Keratinocyte (primary cell): ENCODE data around the gene SULT2B1. TPM values are rescaled to one million over a fixed set of nuclear protein-coding genes. Genes with fewer than 3 reads are reported as not detected.

Experiments used
- DNase-seq: peaks from one replicate; pipeline ENCODE4 v3.0.0-alpha.2; 2011; ENCODE audit warnings: low read depth, missing footprints, low spot score
- FAIRE-seq: peaks from 2 replicates; lab custom pipeline; 2011; peaks lifted over from hg19 to GRCh38; lab: Jason Lieb, UNC
- H2AFZ ChIP-seq: 2 replicates; pipeline ENCODE4 v1.6.0; 2012; ENCODE audit warnings: low read length, control low read depth, inconsistent platforms; ENCODE audit not compliant: control insufficient read depth
- H3K27ac ChIP-seq: 2 replicates; pipeline ENCODE4 v1.5.1; 2011; ENCODE audit warnings: low read length; ENCODE audit not compliant: control insufficient read depth, insufficient read depth
- H3K27me3 ChIP-seq: 3 replicates; pipeline ENCODE4 v1.6.0; 2011; ENCODE audit warnings: low read length; ENCODE audit not compliant: control insufficient read depth, insufficient read depth; ENCODE audit errors: extremely low read depth
- H3K36me3 ChIP-seq, 2 experiments: 2 replicates in 1 of 2; 3 replicates in 1 of 2; pipeline ENCODE4 v1.5.1; 2011; ENCODE audit warnings: low read length in 2 of 2, mild to moderate bottlenecking in 1 of 2; ENCODE audit not compliant: control insufficient read depth in 2 of 2, insufficient read depth in 2 of 2; ENCODE audit errors: extremely low read depth in 1 of 2
- H3K4me1 ChIP-seq: 3 replicates; pipeline ENCODE4 v1.5.1; 2011; ENCODE audit warnings: low read length; ENCODE audit not compliant: control insufficient read depth, insufficient read depth; ENCODE audit errors: extremely low read depth
- H3K4me2 ChIP-seq: 3 replicates; pipeline ENCODE4 v1.6.0; 2011; ENCODE audit warnings: low read depth, low read length; ENCODE audit not compliant: control insufficient read depth, insufficient read depth; ENCODE audit errors: extremely low read depth
- H3K4me3 ChIP-seq, 3 experiments: fragments of 200-600 bp in 1 of 3; sonication (generic) in 1 of 3; 2 replicates in 2 of 3; 3 replicates in 1 of 3; pipeline ENCODE4 v1.5.1; 2011 to 2016; ENCODE audit warnings: low read length in 3 of 3, mild to moderate bottlenecking in 3 of 3, control low read depth in 2 of 3, inconsistent platforms in 1 of 3, low read depth in 1 of 3, mixed read lengths in 1 of 3, mixed run types in 1 of 3, moderate library complexity in 1 of 3; ENCODE audit not compliant: control insufficient read depth in 2 of 3, insufficient read depth in 2 of 3; ENCODE audit errors: extremely low read depth in 1 of 3
- H3K79me2 ChIP-seq: 2 replicates; pipeline ENCODE4 v1.6.0; 2012; ENCODE audit warnings: low read length; ENCODE audit not compliant: control insufficient read depth, insufficient read depth
- H3K9ac ChIP-seq: 3 replicates; pipeline ENCODE4 v1.6.0; 2011; ENCODE audit warnings: low read length; ENCODE audit not compliant: control insufficient read depth, insufficient read depth; ENCODE audit errors: extremely low read depth
- H3K9me1 ChIP-seq: 3 replicates; pipeline ENCODE4 v1.6.0; 2011; ENCODE audit warnings: low read length; ENCODE audit not compliant: control insufficient read depth, insufficient read depth; ENCODE audit errors: extremely low read depth
- H3K9me3 ChIP-seq: 2 replicates; pipeline ENCODE4 v1.5.1; 2012; ENCODE audit warnings: low read depth, low read length; ENCODE audit not compliant: control insufficient read depth
- H4K20me1 ChIP-seq: 3 replicates; pipeline ENCODE4 v1.6.0; 2011; ENCODE audit warnings: low read length; ENCODE audit not compliant: control insufficient read depth, insufficient read depth; ENCODE audit errors: extremely low read depth
- CTCF ChIP-seq, 3 experiments: IDR thresholded peaks in 1 of 3; conservative IDR thresholded peaks in 1 of 3; optimal IDR thresholded peaks in 1 of 3; 2 replicates in 2 of 3; 3 replicates in 1 of 3; pipeline versions ENCODE3 to v1.5.1; 2011; ENCODE audit warnings: low read length in 3 of 3, mild to moderate bottlenecking in 3 of 3, moderate library complexity in 2 of 3, control low read depth in 1 of 3, inconsistent platforms in 1 of 3; ENCODE audit not compliant: insufficient read depth in 2 of 3; ENCODE audit errors: extremely low read depth in 1 of 3
- EZH2 ChIP-seq: IDR thresholded peaks from one replicate; pipeline ENCODE4 v1.6.1; 2012; ENCODE audit warnings: inconsistent platforms, mild to moderate bottlenecking, low read length, moderate library complexity
- dilution Hi-C: fragments of 300-500 bp; cut with MboI; formaldehyde crosslinking; loops from one replicate; pipeline ENCODE4 v1.7.0; 2020; ENCODE audit warnings: low sequenced_read_pairs; ENCODE audit not compliant: extremely low pct_ligation_motif_present
- polyA plus RNA-seq, 5 experiments: library from polyadenylated mRNA; depleted of rRNA in 3 of 5; stranded (reverse) in 3 of 5; stranded (forward) in 1 of 5; unstranded in 1 of 5; fragments of >200 nt; gene quantifications; 1 replicate in 1 of 5; 2 replicates in 3 of 5; 3 replicates in 1 of 5; pipeline versions ENCODE4 v1.2.1 to v1.2.3, GENCODE V29; 2011 to 2012; ENCODE audit warnings: missing spikeins in 2 of 5, low read depth in 1 of 5, low replicate concordance in 1 of 5

The SULT2B1 gene
- polyA plus RNA-seq, 1 donor (not counting 4 experiments of a cell fraction or from before 2014, with no cell fraction given), result 6.0 TPM

- H3K79me2 ChIP-seq, result no peaks in the 10 kb centered on the region
- TF ChIP-seq CTCF (optimal IDR thresholded peaks at IDR 0.05 in 1 of 3, IDR thresholded peaks at IDR 0.05 in 1 of 3, conservative IDR thresholded peaks at IDR 0.05 in 1 of 3; ENCODE audit: extremely low read depth in 1 of 3, insufficient read depth in 2 of 3, low read length in 3 of 3) (no peak), EZH2 (no peak)
- peaks cover 0 to 1% of the 10 kb centered on the region in 2 experiments for H3K36me3 ChIP-seq
- H3K9ac ChIP-seq, result no peak overlapping the region
- no peak overlapping the region for H3K4me2 ChIP-seq
- DNase-seq (no peak), FAIRE-seq (no peak)
- no peak overlapping the region for H3K27ac ChIP-seq
- no peaks in the 10 kb centered on the region for H3K27me3 ChIP-seq
- H3K9me1 ChIP-seq, result no peaks in the 10 kb centered on the region
- H3K9me3 ChIP-seq, result no peaks in the 10 kb centered on the region
- dilution Hi-C loops, result no loop called here
- peaks cover 25% of the 10 kb centered on the region for H3K4me1 ChIP-seq
- H4K20me1 ChIP-seq, result no peaks in the 10 kb centered on the region
- no peak overlapping the region for H2AFZ ChIP-seq
- no peak overlapping the region for H3K4me3 ChIP-seq
Measured at GRCh38 chr19:48627865-48628314, 75.9 kb downstream of the SULT2B1 start.

- Histone ChIP-seq H3K36me3 (peaks cover 0 to 1% of the 10 kb centered on the region in 2 experiments), H3K27me3 (no peaks in the 10 kb centered on the region), H3K9me1 (no peaks in the 10 kb centered on the region), H4K20me1 (no peaks in the 10 kb centered on the region), H3K4me1 (peaks cover 28% of the 10 kb centered on the region), H2AFZ (no peak overlapping the region), H3K9me3 (no peaks in the 10 kb centered on the region), H3K27ac (no peak overlapping the region), H3K4me2 (no peak overlapping the region), H3K9ac (no peak overlapping the region), H3K79me2 (no peaks in the 10 kb centered on the region), H3K4me3 (no peak overlapping the region)
- FAIRE-seq, result no peak
- TF ChIP-seq CTCF (optimal IDR thresholded peaks at IDR 0.05 in 1 of 3, IDR thresholded peaks at IDR 0.05 in 1 of 3, conservative IDR thresholded peaks at IDR 0.05 in 1 of 3; ENCODE audit: extremely low read depth in 1 of 3, insufficient read depth in 2 of 3, low read length in 3 of 3) (no peak), EZH2 (no peak)
- DNase-seq, result no peak
- dilution Hi-C loops, result no loop called here
Measured at GRCh38 chr19:48628486-48629296, 76.7 kb downstream of the SULT2B1 start.
